GM23338 (cell line): ENCODE measurements around the gene GADL1. TPM values are rescaled to one million over a fixed set of nuclear protein-coding genes. Genes with fewer than 3 reads are reported as not detected.

ENCODE experiments used
- ATAC-seq: fragments of 200-7000 bp; cut with Tn5 transposase; 3 replicates; pipeline ENCODE4 v1.9.1; 2020
- DNase-seq: peaks from one replicate; pipeline ENCODE4 v3.0.0-alpha.2; 2015; ENCODE audit warnings: low spot score
- H2AFZ ChIP-seq: fragments of 200-600 bp; sonication (generic); 2 replicates; pipeline ENCODE4 v1.8.0; 2016; ENCODE audit warnings: antibody characterized with exemption, mild to moderate bottlenecking, moderate library complexity
- H3F3A ChIP-seq: fragments of 200-600 bp; sonication (generic); replicated peaks from 2 replicates; pipeline ENCODE4 v1.8.0; 2017; ENCODE audit warnings: antibody characterized with exemption, mixed run types, low read depth
- H3K27ac ChIP-seq: fragments of 200-600 bp; sonication (generic); 2 replicates; pipeline ENCODE4 v1.6.1; 2016; ENCODE audit warnings: low read depth
- H3K27me3 ChIP-seq: fragments of 200-600 bp; sonication (generic); 2 replicates; pipeline ENCODE4 v1.8.0; 2016; ENCODE audit warnings: mild to moderate bottlenecking, mixed run types, moderate library complexity; ENCODE audit not compliant: insufficient read depth
- H3K36me3 ChIP-seq: fragments of 200-600 bp; sonication (generic); 2 replicates; pipeline ENCODE4 v1.8.0; 2016; ENCODE audit warnings: mild to moderate bottlenecking; ENCODE audit not compliant: insufficient read depth
- H3K4me1 ChIP-seq: fragments of 200-600 bp; sonication (generic); 2 replicates; pipeline ENCODE4 v1.8.0; 2016; ENCODE audit warnings: mild to moderate bottlenecking, moderate library complexity; ENCODE audit not compliant: insufficient read depth
- H3K4me2 ChIP-seq: fragments of 200-600 bp; sonication (generic); 2 replicates; pipeline ENCODE4 v1.7.1; 2017; ENCODE audit warnings: mixed run types
- H3K4me3 ChIP-seq: fragments of 200-600 bp; sonication (generic); 2 replicates; pipeline ENCODE4 v1.6.1; 2016; ENCODE audit warnings: mixed run types
- H3K79me2 ChIP-seq: fragments of 200-600 bp; sonication (generic); replicated peaks from 2 replicates; pipeline ENCODE4 v1.8.0; 2017; ENCODE audit warnings: mild to moderate bottlenecking; ENCODE audit not compliant: insufficient read depth
- H3K9me2 ChIP-seq: fragments of 200-600 bp; sonication (generic); 2 replicates; pipeline ENCODE4 v1.8.0; 2017; ENCODE audit not compliant: insufficient read depth
- H4K20me1 ChIP-seq: fragments of 200-600 bp; sonication (generic); replicated peaks from 2 replicates; pipeline ENCODE4 v1.8.0; 2017; ENCODE audit warnings: mild to moderate bottlenecking; ENCODE audit not compliant: insufficient read depth
- H3K27ac Mint-ChIP-seq: 2 replicates; pipeline ENCODE4 v1.8.0; 2020; ENCODE audit warnings: inconsistent platforms, mild to moderate bottlenecking, moderate library complexity, mixed read lengths
- H3K27me3 Mint-ChIP-seq: 3 replicates; pipeline ENCODE4 v1.8.0; 2022; ENCODE audit warnings: low read depth, mild to moderate bottlenecking, moderate library complexity, mixed read lengths, inconsistent platforms; ENCODE audit not compliant: insufficient read depth, poor library complexity
- H3K36me3 Mint-ChIP-seq: 3 replicates; pipeline ENCODE4 v1.8.0; 2021; ENCODE audit warnings: low read depth, mild to moderate bottlenecking, inconsistent platforms, moderate library complexity, mixed read lengths
- H3K4me1 Mint-ChIP-seq: 3 replicates; pipeline ENCODE4 v1.8.0; 2020; ENCODE audit warnings: mild to moderate bottlenecking, inconsistent platforms, mixed read lengths
- H3K4me3 Mint-ChIP-seq: 3 replicates; pipeline ENCODE4 v1.8.0; 2021; ENCODE audit warnings: moderate library complexity, mild to moderate bottlenecking, inconsistent platforms, mixed read lengths
- H3K9me3 Mint-ChIP-seq: 3 replicates; pipeline ENCODE4 v1.8.0; 2020; ENCODE audit warnings: moderate library complexity, mild to moderate bottlenecking, inconsistent platforms, mixed read lengths
- JUNB ChIP-seq: IDR thresholded peaks from one replicate; pipeline ENCODE4 v1.6.1; 2016; ENCODE audit warnings: antibody characterized with exemption; ENCODE audit not compliant: unreplicated experiment
- NANOG ChIP-seq: IDR thresholded peaks from 2 replicates; pipeline ENCODE4 v1.6.1; 2016; ENCODE audit warnings: antibody characterized with exemption, borderline replicate concordance
- POLR2AphosphoS5 ChIP-seq: IDR thresholded peaks from 2 replicates; pipeline ENCODE4 v1.6.1; 2016; ENCODE audit warnings: antibody characterized with exemption, low read depth
- ZNF114 ChIP-seq: fragments of 250-450 bp; sonication (Bioruptor Pico); IDR thresholded peaks from 2 replicates; pipeline ENCODE4 v1.5.0; 2020; ENCODE audit warnings: mild to moderate bottlenecking, moderate library complexity
- ZNF331 ChIP-seq: fragments of 250-450 bp; sonication (Bioruptor Pico); IDR thresholded peaks from 2 replicates; pipeline ENCODE4 v1.5.0; 2020; ENCODE audit warnings: low read depth, mild to moderate bottlenecking, moderate library complexity
- polyA plus RNA-seq: library from polyadenylated mRNA; unstranded; fragments of >200 nt; fragmentation: Nextera tagmentation; extraction: Ambion mirVana; gene quantifications from 2 replicates; pipeline ENCODE4 v1.2.1, GENCODE V29; 2016
- total RNA-seq: library from RNA; depleted of rRNA; stranded (reverse); fragments of >200 nt; shearing (Covaris generic); gene quantifications from 2 replicates; pipeline ENCODE4 v1.2.3, GENCODE V29; 2014
- TF ChIP-seq, protein P1 (sequence below): fragments of 250-450 bp; sonication (Bioruptor Pico); IDR thresholded peaks from 2 replicates; pipeline ENCODE4 v1.5.0; 2020; ENCODE audit warnings: mild to moderate bottlenecking, moderate library complexity
- TF ChIP-seq, protein P2 (sequence below): IDR thresholded peaks from 2 replicates; pipeline ENCODE4 v1.6.1; 2016; ENCODE audit warnings: antibody characterized with exemption

GADL1 gene
- total and polyA plus RNA-seq, 2 experiments from 2014 or later, result 0.35 to 0.50 TPM

DNA sequence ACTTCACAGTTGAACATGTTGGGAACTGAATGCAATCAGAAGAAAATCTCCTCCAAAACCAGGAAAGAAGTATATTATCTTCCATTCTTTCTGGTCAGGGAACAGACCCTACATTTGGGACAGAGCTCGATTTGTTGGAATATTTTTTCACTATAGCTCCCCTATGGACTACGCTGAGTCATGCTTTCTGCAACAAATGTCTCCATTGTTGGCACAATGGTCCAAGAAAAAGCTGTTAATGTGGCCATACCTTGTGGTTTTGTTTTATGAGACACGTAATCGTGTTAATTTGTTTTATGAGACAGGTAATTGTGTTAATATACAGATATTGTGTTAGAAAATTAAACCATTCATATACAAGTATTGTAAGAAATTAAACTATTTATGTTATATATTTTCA is 186.6 kb downstream of the GADL1 start (continued):
- TF ChIP-seq, protein P1, sequence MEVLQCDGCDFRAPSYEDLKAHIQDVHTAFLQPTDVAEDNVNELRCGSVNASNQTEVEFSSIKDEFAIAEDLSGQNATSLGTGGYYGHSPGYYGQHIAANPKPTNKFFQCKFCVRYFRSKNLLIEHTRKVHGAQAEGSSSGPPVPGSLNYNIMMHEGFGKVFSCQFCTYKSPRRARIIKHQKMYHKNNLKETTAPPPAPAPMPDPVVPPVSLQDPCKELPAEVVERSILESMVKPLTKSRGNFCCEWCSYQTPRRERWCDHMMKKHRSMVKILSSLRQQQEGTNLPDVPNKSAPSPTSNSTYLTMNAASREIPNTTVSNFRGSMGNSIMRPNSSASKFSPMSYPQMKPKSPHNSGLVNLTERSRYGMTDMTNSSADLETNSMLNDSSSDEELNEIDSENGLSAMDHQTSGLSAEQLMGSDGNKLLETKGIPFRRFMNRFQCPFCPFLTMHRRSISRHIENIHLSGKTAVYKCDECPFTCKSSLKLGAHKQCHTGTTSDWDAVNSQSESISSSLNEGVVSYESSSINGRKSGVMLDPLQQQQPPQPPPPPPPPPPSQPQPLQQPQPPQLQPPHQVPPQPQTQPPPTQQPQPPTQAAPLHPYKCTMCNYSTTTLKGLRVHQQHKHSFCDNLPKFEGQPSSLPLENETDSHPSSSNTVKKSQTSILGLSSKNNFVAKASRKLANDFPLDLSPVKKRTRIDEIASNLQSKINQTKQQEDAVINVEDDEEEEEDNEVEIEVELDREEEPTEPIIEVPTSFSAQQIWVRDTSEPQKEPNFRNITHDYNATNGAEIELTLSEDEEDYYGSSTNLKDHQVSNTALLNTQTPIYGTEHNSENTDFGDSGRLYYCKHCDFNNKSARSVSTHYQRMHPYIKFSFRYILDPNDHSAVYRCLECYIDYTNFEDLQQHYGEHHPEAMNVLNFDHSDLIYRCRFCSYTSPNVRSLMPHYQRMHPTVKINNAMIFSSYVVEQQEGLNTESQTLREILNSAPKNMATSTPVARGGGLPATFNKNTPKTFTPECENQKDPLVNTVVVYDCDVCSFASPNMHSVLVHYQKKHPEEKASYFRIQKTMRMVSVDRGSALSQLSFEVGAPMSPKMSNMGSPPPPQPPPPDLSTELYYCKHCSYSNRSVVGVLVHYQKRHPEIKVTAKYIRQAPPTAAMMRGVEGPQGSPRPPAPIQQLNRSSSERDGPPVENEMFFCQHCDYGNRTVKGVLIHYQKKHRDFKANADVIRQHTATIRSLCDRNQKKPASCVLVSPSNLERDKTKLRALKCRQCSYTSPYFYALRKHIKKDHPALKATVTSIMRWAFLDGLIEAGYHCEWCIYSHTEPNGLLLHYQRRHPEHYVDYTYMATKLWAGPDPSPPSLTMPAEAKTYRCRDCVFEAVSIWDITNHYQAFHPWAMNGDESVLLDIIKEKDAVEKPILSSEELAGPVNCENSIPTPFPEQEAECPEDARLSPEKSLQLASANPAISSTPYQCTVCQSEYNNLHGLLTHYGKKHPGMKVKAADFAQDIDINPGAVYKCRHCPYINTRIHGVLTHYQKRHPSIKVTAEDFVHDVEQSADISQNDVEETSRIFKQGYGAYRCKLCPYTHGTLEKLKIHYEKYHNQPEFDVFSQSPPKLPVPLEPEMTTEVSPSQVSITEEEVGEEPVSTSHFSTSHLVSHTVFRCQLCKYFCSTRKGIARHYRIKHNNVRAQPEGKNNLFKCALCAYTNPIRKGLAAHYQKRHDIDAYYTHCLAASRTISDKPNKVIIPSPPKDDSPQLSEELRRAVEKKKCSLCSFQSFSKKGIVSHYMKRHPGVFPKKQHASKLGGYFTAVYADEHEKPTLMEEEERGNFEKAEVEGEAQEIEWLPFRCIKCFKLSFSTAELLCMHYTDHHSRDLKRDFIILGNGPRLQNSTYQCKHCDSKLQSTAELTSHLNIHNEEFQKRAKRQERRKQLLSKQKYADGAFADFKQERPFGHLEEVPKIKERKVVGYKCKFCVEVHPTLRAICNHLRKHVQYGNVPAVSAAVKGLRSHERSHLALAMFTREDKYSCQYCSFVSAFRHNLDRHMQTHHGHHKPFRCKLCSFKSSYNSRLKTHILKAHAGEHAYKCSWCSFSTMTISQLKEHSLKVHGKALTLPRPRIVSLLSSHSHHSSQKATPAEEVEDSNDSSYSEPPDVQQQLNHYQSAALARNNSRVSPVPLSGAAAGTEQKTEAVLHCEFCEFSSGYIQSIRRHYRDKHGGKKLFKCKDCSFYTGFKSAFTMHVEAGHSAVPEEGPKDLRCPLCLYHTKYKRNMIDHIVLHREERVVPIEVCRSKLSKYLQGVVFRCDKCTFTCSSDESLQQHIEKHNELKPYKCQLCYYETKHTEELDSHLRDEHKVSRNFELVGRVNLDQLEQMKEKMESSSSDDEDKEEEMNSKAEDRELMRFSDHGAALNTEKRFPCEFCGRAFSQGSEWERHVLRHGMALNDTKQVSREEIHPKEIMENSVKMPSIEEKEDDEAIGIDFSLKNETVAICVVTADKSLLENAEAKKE, result no peak
- TF ChIP-seq ZNF331 (CRISPR knock-in tag) (no peak), JUNB (no peak), ZNF114 (CRISPR knock-in tag) (no peak), NANOG (no peak)

DNA sequence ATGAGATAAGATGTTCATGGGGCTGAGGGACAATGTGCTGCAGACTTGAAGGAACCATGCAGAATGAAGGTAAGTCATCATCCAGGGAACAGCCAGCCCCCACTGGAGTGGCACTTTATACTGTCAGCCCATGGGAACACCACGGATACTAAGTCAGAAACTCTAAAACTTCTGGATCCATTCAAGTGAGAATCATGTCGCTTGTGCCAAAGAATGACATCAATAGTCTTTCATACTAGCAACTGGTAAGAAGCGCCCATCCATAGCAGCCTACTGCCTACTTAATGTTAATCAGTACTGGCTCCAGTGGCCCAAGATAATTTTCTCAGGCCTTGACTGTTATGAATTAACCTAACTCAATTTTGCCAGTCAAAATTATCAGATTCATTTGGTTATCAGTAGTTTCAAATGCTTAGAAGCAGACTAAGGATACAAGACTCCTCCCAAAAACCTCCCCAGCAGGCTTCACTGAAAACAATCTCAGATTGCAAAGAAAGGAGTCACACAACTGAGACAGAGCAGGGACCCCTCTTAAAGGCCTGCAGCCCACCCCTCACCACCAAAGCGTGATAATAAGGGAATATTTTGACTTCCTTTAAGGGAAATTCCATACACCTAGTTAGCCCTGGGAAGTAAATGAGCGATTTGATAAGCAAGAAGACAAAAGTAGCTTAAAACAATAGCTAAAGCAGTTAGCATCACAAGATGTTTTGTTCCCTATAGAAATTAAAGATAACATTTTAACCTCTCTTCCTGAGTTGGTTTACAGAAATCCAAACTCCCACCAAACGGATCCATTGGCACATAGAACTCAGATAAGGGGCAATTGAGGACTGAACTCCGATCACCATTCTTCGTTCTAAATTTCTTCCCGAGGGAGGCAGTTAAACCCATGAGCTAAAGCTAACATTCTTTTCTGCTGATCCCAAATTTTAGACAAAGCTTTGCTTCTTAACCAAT is 189.2 kb downstream of the GADL1 start:
- Histone ChIP-seq H3K4me2 (peak overlapping the region; percentile 30; the same call in 1 of the 2 replicates), H4K20me1 (no peaks in the 10 kb centered on the region), H3K27ac (peak overlapping the region; percentile 42; the same call in 1 of the 2 replicates), H2AFZ (no peak overlapping the region), H3K9me2 (0 out of 2 replicates have a peak, but pooled peaks cover 4% of the 10 kb centered on the region), H3F3A (no peaks in the 10 kb centered on the region), H3K79me2 (no peaks in the 10 kb centered on the region), H3K4me3 (no peak overlapping the region), H3K36me3 (peaks cover 4% of the 10 kb centered on the region), H3K27me3 (no peaks in the 10 kb centered on the region), H3K4me1 (peaks cover 14% of the 10 kb centered on the region)
- ATAC-seq, result no peak
- no peak for DNase-seq
- Mint-ChIP-seq H3K4me3 (no peak overlapping the region), H3K36me3 (peaks cover 54% of the 10 kb centered on the region), H3K27me3 (no peaks in the 10 kb centered on the region), H3K9me3 (peaks cover 53% of the 10 kb centered on the region), H3K27ac (no peak overlapping the region), H3K4me1 (peaks cover 13% of the 10 kb centered on the region)
- TF ChIP-seq, protein P2, sequence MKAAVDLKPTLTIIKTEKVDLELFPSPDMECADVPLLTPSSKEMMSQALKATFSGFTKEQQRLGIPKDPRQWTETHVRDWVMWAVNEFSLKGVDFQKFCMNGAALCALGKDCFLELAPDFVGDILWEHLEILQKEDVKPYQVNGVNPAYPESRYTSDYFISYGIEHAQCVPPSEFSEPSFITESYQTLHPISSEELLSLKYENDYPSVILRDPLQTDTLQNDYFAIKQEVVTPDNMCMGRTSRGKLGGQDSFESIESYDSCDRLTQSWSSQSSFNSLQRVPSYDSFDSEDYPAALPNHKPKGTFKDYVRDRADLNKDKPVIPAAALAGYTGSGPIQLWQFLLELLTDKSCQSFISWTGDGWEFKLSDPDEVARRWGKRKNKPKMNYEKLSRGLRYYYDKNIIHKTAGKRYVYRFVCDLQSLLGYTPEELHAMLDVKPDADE, result no peak
- TF ChIP-seq, protein P1, result no peak
- TF ChIP-seq ZNF331 (CRISPR knock-in tag), result no peak
- no peak for TF ChIP-seq POLR2AphosphoS5
